Osteoblast (primary cell): ENCODE results near the gene RPAP3. TPM values are rescaled to one million over a fixed set of nuclear protein-coding genes. Genes with fewer than 3 reads are reported as not detected.

Experiments
- DNase-seq: peaks from one replicate; pipeline ENCODE4 v3.0.0; 2011; ENCODE audit warnings: low spot score, mixed read lengths; ENCODE audit not compliant: insufficient read length; ENCODE audit errors: missing footprints
- H2AFZ ChIP-seq: 2 replicates; pipeline ENCODE4 v1.6.0; 2011; ENCODE audit warnings: mild to moderate bottlenecking, low read length
- H3K27ac ChIP-seq: 2 replicates; pipeline ENCODE4 v1.5.1; 2011; ENCODE audit warnings: mild to moderate bottlenecking, low read depth, low read length, moderate library complexity
- H3K27me3 ChIP-seq: 2 replicates; pipeline ENCODE4 v1.6.0; 2012; ENCODE audit warnings: mild to moderate bottlenecking, control low read depth, inconsistent platforms, low read length, moderate library complexity; ENCODE audit not compliant: insufficient read depth
- H3K36me3 ChIP-seq: 2 replicates; pipeline ENCODE4 v1.5.1; 2011; ENCODE audit warnings: mild to moderate bottlenecking, low read length, control low read depth, moderate library complexity; ENCODE audit not compliant: insufficient read depth
- H3K4me1 ChIP-seq: 2 replicates; pipeline ENCODE4 v1.5.1; 2011; ENCODE audit warnings: mild to moderate bottlenecking, low read length, control low read depth, moderate library complexity; ENCODE audit not compliant: insufficient read depth
- H3K4me2 ChIP-seq: 2 replicates; pipeline ENCODE4 v1.6.0; 2011; ENCODE audit warnings: mild to moderate bottlenecking, low read length; ENCODE audit not compliant: insufficient read depth
- H3K4me3 ChIP-seq: fragments of 200-600 bp; sonication (generic); 3 replicates; pipeline ENCODE4 v1.5.1; 2012; ENCODE audit warnings: mild to moderate bottlenecking, low read length, inconsistent platforms; ENCODE audit not compliant: insufficient read depth
- H3K79me2 ChIP-seq: 2 replicates; pipeline ENCODE4 v1.6.0; 2012; ENCODE audit warnings: mild to moderate bottlenecking, low read length, control low read depth, inconsistent platforms; ENCODE audit not compliant: insufficient read depth
- H3K9me3 ChIP-seq: 2 replicates; pipeline ENCODE4 v1.5.1; 2011; ENCODE audit warnings: low read depth, low read length, control low read depth
- H4K20me1 ChIP-seq: 2 replicates; pipeline ENCODE4 v1.6.0; 2012; ENCODE audit warnings: mild to moderate bottlenecking, low read length, control low read depth; ENCODE audit not compliant: insufficient read depth
- total RNA-seq: library from RNA; depleted of rRNA; stranded (reverse); fragments of >200 nt; gene quantifications from 2 replicates; pipeline ENCODE4 v1.2.3, GENCODE V29; 2012
- TF ChIP-seq, protein P1 (sequence below): IDR thresholded peaks from 2 replicates; pipeline ENCODE4 v1.5.1; 2011; ENCODE audit warnings: mild to moderate bottlenecking, low read depth, low read length, moderate library complexity; ENCODE audit errors: extremely low read depth

The RPAP3 gene
- total RNA-seq, 1 donor, result 15.6 TPM

- H4K20me1 ChIP-seq, result peaks cover 2% of the 10 kb centered on the region
- H2AFZ ChIP-seq, result no peak overlapping the region
- no peaks in the 10 kb centered on the region for H3K36me3 ChIP-seq
- TF ChIP-seq, protein P1, sequence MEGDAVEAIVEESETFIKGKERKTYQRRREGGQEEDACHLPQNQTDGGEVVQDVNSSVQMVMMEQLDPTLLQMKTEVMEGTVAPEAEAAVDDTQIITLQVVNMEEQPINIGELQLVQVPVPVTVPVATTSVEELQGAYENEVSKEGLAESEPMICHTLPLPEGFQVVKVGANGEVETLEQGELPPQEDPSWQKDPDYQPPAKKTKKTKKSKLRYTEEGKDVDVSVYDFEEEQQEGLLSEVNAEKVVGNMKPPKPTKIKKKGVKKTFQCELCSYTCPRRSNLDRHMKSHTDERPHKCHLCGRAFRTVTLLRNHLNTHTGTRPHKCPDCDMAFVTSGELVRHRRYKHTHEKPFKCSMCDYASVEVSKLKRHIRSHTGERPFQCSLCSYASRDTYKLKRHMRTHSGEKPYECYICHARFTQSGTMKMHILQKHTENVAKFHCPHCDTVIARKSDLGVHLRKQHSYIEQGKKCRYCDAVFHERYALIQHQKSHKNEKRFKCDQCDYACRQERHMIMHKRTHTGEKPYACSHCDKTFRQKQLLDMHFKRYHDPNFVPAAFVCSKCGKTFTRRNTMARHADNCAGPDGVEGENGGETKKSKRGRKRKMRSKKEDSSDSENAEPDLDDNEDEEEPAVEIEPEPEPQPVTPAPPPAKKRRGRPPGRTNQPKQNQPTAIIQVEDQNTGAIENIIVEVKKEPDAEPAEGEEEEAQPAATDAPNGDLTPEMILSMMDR, result no peak
- no peaks in the 10 kb centered on the region for H3K27me3 ChIP-seq
- no peak overlapping the region for H3K4me2 ChIP-seq
- no peaks in the 10 kb centered on the region for H3K9me3 ChIP-seq
- no peak for DNase-seq
- no peak overlapping the region for H3K4me3 ChIP-seq
- no peaks in the 10 kb centered on the region for H3K4me1 ChIP-seq
- H3K27ac ChIP-seq, result no peak overlapping the region
- H3K79me2 ChIP-seq, result no peaks in the 10 kb centered on the region
These were observed 83.9 kb downstream of the RPAP3 start for GRCh38 chr12:47621960-47622359.

DNA sequence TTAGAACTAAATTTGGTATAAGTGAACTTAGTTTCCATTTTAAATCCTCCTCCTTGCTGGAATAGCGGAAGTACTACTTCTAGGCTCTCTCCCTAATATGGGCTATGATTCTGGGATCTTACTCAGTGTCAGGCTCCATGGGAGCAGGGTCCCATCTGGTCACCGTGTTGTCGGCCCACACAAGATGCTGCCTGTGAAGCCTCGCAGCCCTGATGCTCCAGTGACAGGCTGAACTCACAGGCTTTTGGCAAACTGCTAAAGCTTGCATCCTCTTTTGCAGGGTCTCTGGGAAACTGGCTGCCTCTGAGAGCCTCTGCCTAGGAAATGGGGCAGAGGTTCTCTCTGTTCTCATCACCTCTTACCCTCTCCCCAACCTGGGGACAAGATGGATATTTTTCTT is 88.4 kb downstream of the RPAP3 start:
- Histone ChIP-seq H3K9me3 (no peaks in the 10 kb centered on the region), H2AFZ (no peak overlapping the region), H3K4me3 (no peak overlapping the region), H3K4me2 (no peak overlapping the region), H3K27me3 (no peaks in the 10 kb centered on the region), H3K79me2 (no peaks in the 10 kb centered on the region), H3K4me1 (no peaks in the 10 kb centered on the region), H3K27ac (no peak overlapping the region), H4K20me1 (peaks cover 2% of the 10 kb centered on the region), H3K36me3 (no peaks in the 10 kb centered on the region)
- DNase-seq, result no peak
- TF ChIP-seq, protein P1, result no peak

DNA sequence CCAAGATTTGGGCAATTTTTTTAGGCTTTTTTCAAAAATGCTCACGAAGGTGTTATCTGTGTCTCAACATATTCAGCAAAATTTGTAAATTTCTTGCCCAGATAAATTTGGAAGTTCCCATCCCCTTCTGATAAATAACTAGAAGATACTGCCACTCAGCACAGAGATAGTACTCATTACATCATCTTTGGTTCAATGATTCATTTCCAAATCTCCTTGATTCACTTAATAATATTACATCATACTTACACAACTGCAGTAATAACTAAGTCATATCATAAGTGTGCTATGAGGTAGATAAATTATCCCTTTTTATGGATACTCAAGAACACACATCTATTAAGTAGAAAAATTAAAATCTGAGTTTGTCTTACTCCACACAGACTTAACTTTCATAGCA is 89.4 kb downstream of the RPAP3 start:
- Histone ChIP-seq H3K79me2 (no peaks in the 10 kb centered on the region), H2AFZ (no peak overlapping the region), H4K20me1 (peaks cover 2% of the 10 kb centered on the region), H3K9me3 (no peaks in the 10 kb centered on the region), H3K4me1 (no peaks in the 10 kb centered on the region), H3K27ac (no peak overlapping the region), H3K4me3 (no peak overlapping the region), H3K27me3 (no peaks in the 10 kb centered on the region), H3K36me3 (no peaks in the 10 kb centered on the region), H3K4me2 (no peak overlapping the region)
- TF ChIP-seq, protein P1, result no peak
- no peak for DNase-seq

DNA sequence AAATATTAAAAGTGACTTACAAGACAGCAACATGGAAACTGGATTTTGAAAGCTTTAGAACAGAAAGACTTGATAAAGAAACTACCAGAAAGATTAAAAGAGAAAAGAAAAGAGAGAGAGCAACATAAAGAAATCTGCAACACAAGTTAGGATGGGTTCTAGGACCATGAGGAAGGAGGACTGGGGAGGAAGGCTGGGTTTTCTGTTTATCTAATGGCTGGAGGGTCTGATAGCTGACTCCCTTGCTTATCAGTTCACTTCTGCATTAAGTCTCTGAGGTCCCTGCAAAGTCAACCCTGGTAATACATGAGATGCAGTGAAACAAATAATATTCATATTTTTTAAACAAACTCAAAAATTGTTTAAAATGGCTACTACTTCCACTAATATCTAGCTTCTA is 90.1 kb downstream of the RPAP3 start:
- DNase-seq, result no peak
- no peak overlapping the region for H3K4me3 ChIP-seq
- TF ChIP-seq, protein P1, result no peak
- H3K4me1 ChIP-seq, result no peaks in the 10 kb centered on the region
- no peak overlapping the region for H3K4me2 ChIP-seq
- H3K27ac ChIP-seq, result no peak overlapping the region
- no peak overlapping the region for H2AFZ ChIP-seq
- H3K79me2 ChIP-seq, result no peaks in the 10 kb centered on the region
- H3K9me3 ChIP-seq, result no peaks in the 10 kb centered on the region
- no peaks in the 10 kb centered on the region for H3K27me3 ChIP-seq
- H3K36me3 ChIP-seq, result no peaks in the 10 kb centered on the region
- H4K20me1 ChIP-seq, result peaks cover 2% of the 10 kb centered on the region
